HEK293 (cell line): Measurements from ENCODE around the gene ILRUN.

ENCODE experiments used
- GLIS2 ChIP-seq: fragments of 450-650 bp; formaldehyde crosslinking; IDR thresholded peaks from 2 replicates; pipeline ENCODE4 v1.5.1; 2016; ENCODE audit warnings: missing biosample characterization, missing genetic modification characterization
- YY1 ChIP-seq: fragments of 450-650 bp; formaldehyde crosslinking; IDR thresholded peaks from 2 replicates; pipeline ENCODE4 v1.5.1; 2018; ENCODE audit warnings: missing biosample characterization, missing genetic modification characterization
- ZBTB17 ChIP-seq: fragments of 450-650 bp; formaldehyde crosslinking; IDR thresholded peaks from 2 replicates; pipeline ENCODE4 v1.5.1; 2016; ENCODE audit warnings: missing biosample characterization, missing genetic modification characterization
- ZNF174 ChIP-seq: fragments of 450-650 bp; formaldehyde crosslinking; IDR thresholded peaks from 2 replicates; pipeline ENCODE4 v1.5.0; 2017; ENCODE audit warnings: missing biosample characterization, mild to moderate bottlenecking, missing genetic modification characterization
- ZNF266 ChIP-seq: fragments of 450-650 bp; formaldehyde crosslinking; IDR thresholded peaks from 2 replicates; pipeline ENCODE4 v1.5.1; 2016; ENCODE audit warnings: missing biosample characterization, missing genetic modification characterization, low read depth
- ZNF274 ChIP-seq, 2 experiments: fragments of 200-500 bp in 1 of 2; fragments of 450-650 bp in 1 of 2; sonication (Bioruptor generic) in 1 of 2; formaldehyde crosslinking in 1 of 2; IDR thresholded peaks; 2 replicates each; pipeline versions ENCODE4 v1.5.1 to v1.6.1; 2014 to 2016; ENCODE audit warnings: borderline replicate concordance in 1 of 2, inconsistent platforms in 1 of 2, low read length in 1 of 2, missing biosample characterization in 1 of 2, missing genetic modification characterization in 1 of 2
- ZNF76 ChIP-seq: fragments of 450-650 bp; formaldehyde crosslinking; IDR thresholded peaks from 2 replicates; pipeline ENCODE4; 2016; ENCODE audit warnings: low read depth, missing biosample characterization, missing genetic modification characterization, borderline replicate concordance
- TF ChIP-seq, protein P1 (sequence below): fragments of 450-650 bp; formaldehyde crosslinking; IDR thresholded peaks from 2 replicates; pipeline ENCODE4 v1.5.1; 2016; ENCODE audit warnings: missing biosample characterization, missing genetic modification characterization
- TF ChIP-seq, protein P2 (sequence below): fragments of 450-650 bp; formaldehyde crosslinking; IDR thresholded peaks from 2 replicates; pipeline ENCODE4 v1.5.1; 2016; ENCODE audit warnings: missing biosample characterization, missing genetic modification characterization

DNA sequence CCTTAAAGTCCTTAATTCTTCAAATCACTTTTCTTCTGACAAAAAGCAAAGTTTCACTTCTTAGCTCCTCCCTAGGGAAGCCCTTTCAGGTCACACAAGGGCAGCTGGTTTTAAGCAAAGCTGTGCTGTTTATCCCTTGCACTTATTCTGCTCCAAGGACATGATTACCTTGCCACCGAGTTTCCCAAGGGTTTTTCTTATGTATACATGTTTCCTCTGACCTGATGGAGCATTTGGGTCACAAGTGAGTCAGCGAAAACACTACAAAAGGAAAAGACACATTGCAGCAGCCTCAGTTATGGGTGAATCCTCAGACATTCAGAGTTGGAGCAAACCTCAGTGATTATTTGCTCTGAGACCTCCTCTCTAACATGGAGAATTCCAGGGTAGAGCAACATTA lies 26.6 kb upstream of the ILRUN start:
- TF ChIP-seq YY1, result no peak
- no peak for TF ChIP-seq ZNF76 (tag by site-specific recombination)
- TF ChIP-seq, protein P1, sequence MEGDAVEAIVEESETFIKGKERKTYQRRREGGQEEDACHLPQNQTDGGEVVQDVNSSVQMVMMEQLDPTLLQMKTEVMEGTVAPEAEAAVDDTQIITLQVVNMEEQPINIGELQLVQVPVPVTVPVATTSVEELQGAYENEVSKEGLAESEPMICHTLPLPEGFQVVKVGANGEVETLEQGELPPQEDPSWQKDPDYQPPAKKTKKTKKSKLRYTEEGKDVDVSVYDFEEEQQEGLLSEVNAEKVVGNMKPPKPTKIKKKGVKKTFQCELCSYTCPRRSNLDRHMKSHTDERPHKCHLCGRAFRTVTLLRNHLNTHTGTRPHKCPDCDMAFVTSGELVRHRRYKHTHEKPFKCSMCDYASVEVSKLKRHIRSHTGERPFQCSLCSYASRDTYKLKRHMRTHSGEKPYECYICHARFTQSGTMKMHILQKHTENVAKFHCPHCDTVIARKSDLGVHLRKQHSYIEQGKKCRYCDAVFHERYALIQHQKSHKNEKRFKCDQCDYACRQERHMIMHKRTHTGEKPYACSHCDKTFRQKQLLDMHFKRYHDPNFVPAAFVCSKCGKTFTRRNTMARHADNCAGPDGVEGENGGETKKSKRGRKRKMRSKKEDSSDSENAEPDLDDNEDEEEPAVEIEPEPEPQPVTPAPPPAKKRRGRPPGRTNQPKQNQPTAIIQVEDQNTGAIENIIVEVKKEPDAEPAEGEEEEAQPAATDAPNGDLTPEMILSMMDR (tag by site-specific recombination), result no peak
- TF ChIP-seq, protein P2, sequence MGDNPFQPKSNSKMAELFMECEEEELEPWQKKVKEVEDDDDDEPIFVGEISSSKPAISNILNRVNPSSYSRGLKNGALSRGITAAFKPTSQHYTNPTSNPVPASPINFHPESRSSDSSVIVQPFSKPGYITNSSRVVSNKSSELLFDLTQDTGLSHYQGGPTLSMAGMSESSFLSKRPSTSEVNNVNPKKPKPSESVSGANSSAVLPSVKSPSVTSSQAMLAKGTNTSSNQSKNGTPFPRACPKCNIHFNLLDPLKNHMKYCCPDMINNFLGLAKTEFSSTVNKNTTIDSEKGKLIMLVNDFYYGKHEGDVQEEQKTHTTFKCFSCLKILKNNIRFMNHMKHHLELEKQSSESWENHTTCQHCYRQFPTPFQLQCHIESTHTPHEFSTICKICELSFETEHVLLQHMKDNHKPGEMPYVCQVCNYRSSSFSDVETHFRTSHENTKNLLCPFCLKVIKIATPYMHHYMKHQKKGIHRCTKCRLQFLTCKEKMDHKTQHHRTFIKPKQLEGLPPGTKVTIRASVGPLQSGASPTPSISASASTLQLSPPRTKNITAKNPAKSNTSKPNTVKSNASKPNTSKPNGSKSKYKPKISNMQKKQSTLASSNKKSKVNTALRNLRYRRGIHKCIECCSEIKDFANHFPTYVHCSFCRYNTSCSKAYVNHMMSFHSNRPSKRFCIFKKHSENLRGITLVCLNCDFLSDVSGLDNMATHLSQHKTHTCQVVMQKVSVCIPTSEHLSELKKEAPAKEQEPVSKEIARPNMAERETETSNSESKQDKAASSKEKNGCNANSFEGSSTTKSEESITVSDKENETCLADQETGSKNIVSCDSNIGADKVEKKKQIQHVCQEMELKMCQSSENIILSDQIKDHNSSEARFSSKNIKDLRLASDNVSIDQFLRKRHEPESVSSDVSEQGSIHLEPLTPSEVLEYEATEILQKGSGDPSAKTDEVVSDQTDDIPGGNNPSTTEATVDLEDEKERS (tag by site-specific recombination), result no peak
- TF ChIP-seq ZNF274 (IDR thresholded peaks at IDR 0.05; ENCODE audit: low read length), result no peak
- no peak for TF ChIP-seq ZNF274 (tag by site-specific recombination; IDR thresholded peaks at IDR 0.05; ENCODE audit: borderline replicate concordance)
- TF ChIP-seq ZBTB17, result no peak
- no peak for TF ChIP-seq GLIS2 (tag by site-specific recombination)
- no peak for TF ChIP-seq ZNF266 (tag by site-specific recombination)
- TF ChIP-seq ZNF174 (tag by site-specific recombination), result no peak
